K562 (cell line): ENCODE measurements around the gene ARHGAP10. TPM values are rescaled to one million over a fixed set of nuclear protein-coding genes. Genes with fewer than 3 reads are reported as not detected.

Experiments
- BACH1 ChIP-seq: fragments of 200-800 bp; sonication (Bioruptor generic); IDR thresholded peaks from 2 replicates; pipeline ENCODE4 v1.6.1; 2016; ENCODE audit warnings: missing genetic modification characterization, missing compliant biosample characterization
- FOSL1 ChIP-seq: fragments of 200-800 bp; sonication (Bioruptor generic); conservative IDR thresholded peaks from 2 replicates; pipeline ENCODE4 v1.6.1; 2016; ENCODE audit warnings: missing genetic modification characterization, missing compliant biosample characterization
- PYGO2 ChIP-seq: fragments of 450-650 bp; IDR thresholded peaks from 2 replicates; pipeline ENCODE4 v1.6.1; 2016; ENCODE audit warnings: mild to moderate bottlenecking, missing genetic modification characterization, moderate library complexity, missing compliant biosample characterization
- RBM14 ChIP-seq: fragments of 200-400 bp; formaldehyde crosslinking; IDR thresholded peaks from 2 replicates; pipeline ENCODE4 v1.6.1; 2018; ENCODE audit warnings: low read depth, mild to moderate bottlenecking, low read length, moderate library complexity, borderline replicate concordance; ENCODE audit not compliant: insufficient read depth
- TCF15 ChIP-seq: fragments of 250-450 bp; sonication (Bioruptor Pico); IDR thresholded peaks from 2 replicates; pipeline ENCODE4 v1.8.0; 2022; ENCODE audit warnings: moderate library complexity, mild to moderate bottlenecking, inconsistent platforms
- UBTF ChIP-seq, 2 experiments: IDR thresholded peaks; 2 replicates each; pipeline ENCODE4 v1.6.1; 2012; ENCODE audit warnings: improper control_type of control experiment in 2 of 2, low read depth in 2 of 2, low read length in 2 of 2, borderline replicate concordance in 1 of 2
- ZEB2 ChIP-seq: fragments of 450-650 bp; IDR thresholded peaks from 2 replicates; pipeline ENCODE4 v1.6.1; 2016
- polyA plus RNA-seq, 8 experiments: library from polyadenylated mRNA; depleted of rRNA in 4 of 8; stranded (reverse) in 5 of 8; unstranded in 3 of 8; fragments of >200 nt; fragmentation: Nextera tagmentation in 2 of 8; fragmentation: Illumina TruSeq in 1 of 8; extraction: Ambion mirVana in 2 of 8; extraction: Trizol in 1 of 8; gene quantifications; 2 replicates each; pipeline versions ENCODE4 v1.2.1 to v1.2.3, GENCODE V29; 2011 to 2014; ENCODE audit warnings: inconsistent platforms in 1 of 8, missing spikeins in 1 of 8
- total RNA-seq, 7 experiments: library from RNA; depleted of rRNA in 6 of 7; stranded (reverse); fragments of >200 nt in 6 of 7; fragmentation: Illumina TruSeq in 2 of 7; extraction: Trizol in 2 of 7; gene quantifications; 2 replicates each; pipeline versions ENCODE4 v1.2.1 to v1.2.3, GENCODE V29; 2011 to 2021; ENCODE audit warnings: low replicate concordance in 1 of 7
- TF ChIP-seq, protein P1 (sequence below): fragments of 450-650 bp; IDR thresholded peaks from one replicate; pipeline ENCODE4 v1.6.1; 2018; ENCODE audit warnings: mild to moderate bottlenecking, moderate library complexity; ENCODE audit not compliant: partially characterized antibody

ARHGAP10 gene
- total and polyA plus RNA-seq, 9 of the 15 experiments (the other 6 are each of a cell fraction or from before 2014, with no cell fraction given): 0.03 to 0.22 (median 0.06) TPM; not detected in 3

DNA sequence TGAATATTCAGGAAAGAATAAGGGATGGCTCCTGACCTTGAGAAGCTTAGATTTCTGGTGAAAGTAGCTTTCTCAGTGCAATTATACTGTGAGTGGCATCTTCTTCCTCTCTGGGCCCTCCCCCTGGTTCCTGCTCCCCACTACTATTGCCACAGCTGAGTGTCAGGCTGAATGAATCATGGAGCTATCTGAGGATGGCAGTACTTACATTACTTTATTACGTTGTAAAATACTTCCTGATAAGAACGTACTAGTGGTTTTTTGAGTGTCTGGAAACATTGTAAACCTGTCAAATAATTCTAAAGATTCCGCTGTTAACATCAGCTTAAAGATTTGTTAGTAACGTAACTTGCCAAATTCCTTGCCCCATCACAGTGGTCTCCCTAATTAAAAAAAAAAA lies 36.2 kb downstream of the ARHGAP10 start (continued):
- TF ChIP-seq BACH1: no peak
- no peak for TF ChIP-seq UBTF (IDR thresholded peaks at IDR 0.05; ENCODE audit: borderline replicate concordance in 1 of 2, low read depth in 2 of 2, low read length in 2 of 2)
- TF ChIP-seq RBM14: no peak
- no peak for TF ChIP-seq TCF15
- TF ChIP-seq, protein P1, sequence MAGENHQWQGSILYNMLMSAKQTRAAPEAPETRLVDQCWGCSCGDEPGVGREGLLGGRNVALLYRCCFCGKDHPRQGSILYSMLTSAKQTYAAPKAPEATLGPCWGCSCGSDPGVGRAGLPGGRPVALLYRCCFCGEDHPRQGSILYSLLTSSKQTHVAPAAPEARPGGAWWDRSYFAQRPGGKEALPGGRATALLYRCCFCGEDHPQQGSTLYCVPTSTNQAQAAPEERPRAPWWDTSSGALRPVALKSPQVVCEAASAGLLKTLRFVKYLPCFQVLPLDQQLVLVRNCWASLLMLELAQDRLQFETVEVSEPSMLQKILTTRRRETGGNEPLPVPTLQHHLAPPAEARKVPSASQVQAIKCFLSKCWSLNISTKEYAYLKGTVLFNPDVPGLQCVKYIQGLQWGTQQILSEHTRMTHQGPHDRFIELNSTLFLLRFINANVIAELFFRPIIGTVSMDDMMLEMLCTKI: no peak
- no peak for TF ChIP-seq ZEB2
- TF ChIP-seq FOSL1 (tag): no peak
- no peak for TF ChIP-seq PYGO2
- TF ChIP-seq, all 486 proteins: peak for 0
